ENCODE results near the gene SPATA25.
"Not testable (repeated sequence)": the region's sequence is repeated elsewhere in the genome, so short reads cannot be mapped to it uniquely, and the experiment has no call there.

The SPATA25 gene

GRCh38 chr20:45893831-45894230, 6.4 kb upstream of the SPATA25 start:
- no peak for DNase-seq (ENCODE audit: low read depth)

GRCh38 chr20:45892828-45893500, 5.5 kb upstream of the SPATA25 start:
- DNase-seq (ENCODE audit: low read depth): no peak

- DNase-seq (ENCODE audit: low read depth): no peak
Measured at GRCh38 chr20:45892049-45892825, 4.8 kb upstream of the SPATA25 start.

- peak; percentile 79 for DNase-seq (ENCODE audit: low read depth)
Measured at GRCh38 chr20:45890985-45891983, 3.9 kb upstream of the SPATA25 start, which contains the start of the genes CTSA and NEURL2. Gene CTSA, plus strand, starts transcription at chr20:45891335. Its CDS starts 234 bp downstream, at chr20:45891569. Gene NEURL2, minus strand, starts transcription at chr20:45891208. Its CDS starts 217 bp downstream, at chr20:45890991.

- peak; percentile 22 for DNase-seq (ENCODE audit: low read depth)
Measured at GRCh38 chr20:45890077-45890984, 2.9 kb upstream of the SPATA25 start.

GRCh38 chr20:45888681-45889080, 1.3 kb upstream of the SPATA25 start:
- DNase-seq (ENCODE audit: low read depth): no peak

GRCh38 chr20:45886590-45887345, 654 bp downstream of the SPATA25 start:
- no peak for DNase-seq (ENCODE audit: low read depth)

- DNase-seq (ENCODE audit: low read depth): no peak
Measured at GRCh38 chr20:45883100-45883469, 4.3 kb downstream of the SPATA25 start.

- DNase-seq (ENCODE audit: low read depth): no peak
Measured at GRCh38 chr20:45882469-45883099, 4.8 kb downstream of the SPATA25 start.

- DNase-seq (ENCODE audit: low read depth): peak; percentile 99
Measured at GRCh38 chr20:45880988-45881788, 6.2 kb downstream of the SPATA25 start, which contains the start of gene ZSWIM1. Gene ZSWIM1, plus strand, starts transcription at chr20:45881227. Its CDS starts 1,366 bp downstream, at chr20:45882593.

GRCh38 chr20:45878076-45878761, 9.2 kb downstream of the SPATA25 start:
- DNase-seq (ENCODE audit: low read depth): no peak

- DNase-seq (ENCODE audit: low read depth): no peak
Measured at GRCh38 chr20:45874576-45874975, 12.8 kb downstream of the SPATA25 start.

- DNase-seq (ENCODE audit: low read depth): not testable (repeated sequence)
Measured at GRCh38 chr20:45874104-45874481, 13.3 kb downstream of the SPATA25 start.

GRCh38 chr20:45873409-45874103, 13.9 kb downstream of the SPATA25 start:
- no peak for DNase-seq (ENCODE audit: low read depth)

- DNase-seq (ENCODE audit: low read depth): no peak
Measured at GRCh38 chr20:45872626-45873025, 14.8 kb downstream of the SPATA25 start.

- DNase-seq (ENCODE audit: low read depth): no peak
Measured at GRCh38 chr20:45867819-45868176, 19.6 kb downstream of the SPATA25 start.

- no peak for DNase-seq (ENCODE audit: low read depth)
Measured at GRCh38 chr20:45867136-45867818, 20.1 kb downstream of the SPATA25 start.

All from T follicular helper cell (primary cell).